HG03354 (cell line): ENCODE measurements around the gene TOX2.

Experiments used
- ATAC-seq: cut with Tn5 transposase; IDR thresholded peaks from one replicate; pipeline ENCODE4 v1.9.1; 2021; ENCODE audit warnings: mild to moderate bottlenecking; ENCODE audit not compliant: unreplicated experiment, poor library complexity, severe bottlenecking

TOX2 gene

DNA sequence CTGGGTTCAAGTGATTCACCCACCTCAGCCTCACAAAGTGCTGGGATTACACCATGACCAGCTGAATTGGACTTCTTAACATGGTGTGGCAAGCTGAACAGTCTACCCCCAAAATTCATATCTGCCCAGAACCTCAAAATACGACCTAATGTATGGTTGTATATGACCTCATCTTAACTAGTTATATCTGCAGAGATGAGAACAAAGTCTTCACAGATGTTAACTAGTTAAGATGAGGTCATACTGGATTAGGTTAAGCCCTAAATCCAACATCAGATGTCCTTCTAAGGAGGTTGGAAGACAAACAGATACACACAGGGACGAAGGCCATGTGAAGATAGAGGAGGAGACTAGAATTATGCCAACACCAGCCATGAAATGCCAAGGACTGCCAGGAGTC lies 169.8 kb downstream of the TOX2 start:
- no peak for ATAC-seq

DNA sequence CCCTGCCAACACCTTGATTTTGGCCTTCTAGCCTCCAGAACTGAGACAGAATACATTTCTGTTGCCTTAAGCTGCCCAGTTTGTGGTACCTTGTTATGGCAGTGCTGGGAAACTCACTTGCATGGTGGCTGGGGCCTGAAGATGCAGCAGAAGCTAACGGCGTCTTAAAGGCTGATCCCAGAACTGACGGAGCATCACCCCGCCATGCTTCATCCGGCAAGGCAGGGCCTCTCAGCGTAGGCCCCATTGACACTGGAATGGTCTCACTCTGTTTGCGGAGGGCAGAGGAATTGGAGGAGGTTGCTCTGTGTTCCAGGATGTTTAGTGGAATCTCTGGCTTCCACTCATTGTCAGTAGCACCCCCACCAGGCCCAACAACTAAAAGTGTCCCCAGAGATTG lies 170.2 kb downstream of the TOX2 start:
- ATAC-seq = no peak

DNA sequence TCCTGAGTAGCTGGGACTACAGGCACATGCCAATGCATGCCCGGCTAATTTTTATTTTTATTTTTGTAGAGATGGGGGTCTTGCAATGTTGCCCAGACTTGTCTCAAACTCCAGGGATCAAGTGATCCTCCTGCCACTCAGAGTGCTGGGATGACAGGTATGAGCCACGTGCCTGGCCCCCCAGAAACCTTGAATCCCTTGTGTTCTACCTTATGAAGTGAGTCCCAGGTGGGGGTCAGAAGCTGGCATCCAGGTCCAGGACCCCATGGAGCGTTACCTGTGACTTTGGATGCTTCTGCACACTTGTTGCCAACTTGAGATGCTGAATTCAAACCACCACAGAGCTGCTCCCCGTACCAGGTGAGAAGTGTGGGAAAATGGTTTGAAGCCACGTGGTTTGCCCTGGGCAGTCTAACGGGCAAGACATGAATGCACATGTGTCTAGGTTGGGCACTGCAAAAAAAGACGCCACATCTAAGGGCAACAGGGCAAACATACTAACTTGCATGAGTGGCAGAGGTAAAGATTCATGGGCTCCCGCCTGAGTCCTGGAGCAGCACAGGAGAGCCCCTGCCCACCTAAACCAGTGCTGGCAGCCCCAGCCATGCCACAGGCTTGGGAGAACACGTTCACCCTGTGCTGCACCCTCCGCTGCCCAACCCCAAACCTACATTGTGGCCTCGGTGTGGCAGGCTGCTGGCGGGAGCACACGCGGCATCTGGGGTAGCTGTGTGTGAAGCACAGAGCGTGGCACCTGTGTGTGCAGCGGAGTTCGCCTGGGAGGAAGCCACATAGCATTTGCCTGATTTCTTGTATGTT lies 171.2 kb downstream of the TOX2 start:
- ATAC-seq = no peak

DNA sequence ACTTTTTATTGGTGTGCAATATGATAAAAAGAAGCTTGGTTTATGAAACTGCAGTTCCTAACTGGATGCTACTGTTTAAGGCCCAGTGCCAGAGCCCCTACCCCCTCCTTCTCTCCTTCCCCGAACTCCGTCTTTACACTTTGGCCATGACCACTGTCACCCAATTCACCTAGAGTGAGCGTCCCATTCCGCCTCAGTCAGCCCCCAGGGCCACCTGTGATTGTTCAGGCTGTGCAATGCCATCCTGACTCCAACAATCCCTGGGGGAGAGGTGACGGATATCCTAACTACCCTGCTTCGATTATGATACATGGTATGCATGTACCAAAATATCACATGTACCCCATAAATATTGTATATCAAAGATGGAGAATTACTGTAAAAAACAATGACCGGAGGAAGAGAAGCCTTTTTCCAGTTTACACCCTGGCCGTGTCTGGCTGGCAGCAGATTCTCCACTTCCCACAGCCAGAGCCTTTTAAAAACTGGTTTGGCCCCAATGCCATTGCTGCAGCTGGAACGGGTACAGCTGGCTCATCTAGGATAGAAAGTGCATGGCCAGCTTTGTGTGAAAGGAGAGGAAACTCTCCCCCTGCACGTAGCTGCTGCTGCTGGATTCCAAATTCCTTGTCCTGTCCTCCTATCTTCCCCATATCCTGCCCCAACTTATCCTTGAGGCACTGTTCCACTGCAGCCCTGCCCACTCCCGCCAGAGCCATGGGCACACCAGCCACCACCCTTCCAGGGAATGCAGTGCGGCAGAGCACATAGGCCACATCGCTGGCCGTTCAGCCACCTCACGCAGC lies 172.6 kb downstream of the TOX2 start:
- ATAC-seq = no peak

DNA sequence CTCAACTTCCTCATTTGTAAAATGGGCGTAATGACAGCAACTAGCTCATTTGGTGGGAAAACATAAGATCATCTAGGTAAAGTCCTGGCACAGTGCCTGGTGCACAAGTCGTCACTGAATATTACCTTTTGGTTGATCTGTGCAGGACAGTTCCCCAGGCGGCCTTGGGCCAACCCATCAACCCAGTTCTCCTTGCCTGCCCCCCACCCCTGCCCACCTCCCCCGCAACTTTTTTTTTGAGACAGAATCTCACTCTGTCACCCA lies 173.1 kb downstream of the TOX2 start:
- no peak for ATAC-seq

DNA sequence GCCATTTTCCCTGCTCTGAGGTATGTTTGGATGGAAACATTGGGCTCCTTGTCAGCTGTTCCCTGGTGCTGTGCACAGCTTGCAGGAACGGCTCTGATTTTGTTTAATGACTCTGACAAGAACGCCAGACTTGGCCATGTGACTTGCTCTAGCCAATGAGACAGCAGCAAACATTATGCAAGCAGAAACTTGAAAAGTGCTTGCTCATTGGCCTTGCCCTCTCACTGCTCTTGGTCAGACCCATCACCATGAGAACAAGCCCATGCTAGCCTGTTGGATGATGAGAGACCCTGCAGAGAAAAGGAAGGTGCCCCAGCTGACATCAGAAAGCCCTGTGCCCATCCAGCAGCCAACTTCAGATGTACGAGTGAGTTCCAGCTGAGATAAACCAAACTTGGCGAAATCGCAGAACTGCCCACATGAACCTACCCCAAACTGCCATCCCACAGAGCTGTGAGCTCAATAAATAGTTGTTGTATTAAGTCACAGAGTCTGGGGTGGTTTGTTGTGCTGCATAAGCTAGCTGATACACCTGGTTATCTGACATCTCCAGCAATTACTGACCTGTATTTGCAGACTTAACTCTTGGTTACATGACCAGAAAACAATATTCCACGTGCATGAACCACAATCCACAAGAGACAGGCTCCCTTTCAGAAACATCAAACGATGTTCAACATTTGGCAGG lies 175.5 kb downstream of the TOX2 start:
- ATAC-seq = no peak

DNA sequence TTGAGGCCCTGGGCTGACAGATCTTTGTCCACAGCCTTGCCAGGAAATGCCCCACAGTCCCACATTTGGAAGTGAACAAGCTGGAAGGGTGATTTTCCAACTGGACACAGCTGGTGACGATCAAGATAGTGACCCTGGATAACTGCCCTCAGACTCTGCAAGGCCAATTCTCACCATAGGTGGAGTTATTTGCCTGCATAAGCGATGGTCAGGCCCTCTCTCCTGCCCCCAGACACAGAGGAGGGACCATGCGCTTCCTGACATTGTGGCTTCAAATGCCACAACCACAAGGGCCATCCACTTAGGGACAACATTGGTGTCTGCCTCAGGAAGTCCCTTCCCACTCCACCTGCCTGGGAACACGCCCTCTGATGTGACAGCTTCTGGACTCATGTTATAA lies 176.4 kb downstream of the TOX2 start:
- no peak for ATAC-seq

DNA sequence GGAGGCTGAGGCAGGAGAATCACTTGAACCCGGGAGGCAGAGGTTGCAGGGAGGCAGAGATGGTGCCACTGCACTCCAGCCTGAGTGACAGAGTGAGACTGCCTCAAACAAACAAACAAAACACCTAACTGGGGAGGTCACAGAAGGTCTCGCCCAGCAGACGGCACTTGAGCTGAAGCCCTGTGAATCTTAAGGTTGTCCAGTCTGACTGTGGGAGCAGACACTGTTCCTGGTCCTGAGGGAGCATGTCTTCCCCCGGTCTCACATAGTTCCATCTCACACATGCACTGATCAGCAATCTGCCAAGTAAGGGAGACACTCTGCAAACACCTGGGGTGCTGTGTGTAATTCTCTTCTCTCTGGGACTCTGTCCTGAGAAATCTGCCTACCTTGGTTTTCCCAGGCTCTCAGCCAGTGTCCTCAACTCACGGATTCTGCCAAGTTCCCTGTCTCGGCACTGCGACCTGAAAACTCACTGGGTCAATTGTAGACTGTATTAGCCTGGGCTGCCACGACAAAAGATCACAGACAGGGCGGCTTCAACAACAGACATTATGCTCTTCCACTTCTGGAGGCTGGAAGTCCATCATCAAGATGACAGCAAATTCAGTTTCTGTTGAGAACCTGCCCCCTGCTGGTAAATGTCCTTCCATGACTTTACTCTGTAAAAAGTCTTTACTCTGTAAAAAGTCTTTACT lies 178.0 kb downstream of the TOX2 start:
- ATAC-seq = no peak

DNA sequence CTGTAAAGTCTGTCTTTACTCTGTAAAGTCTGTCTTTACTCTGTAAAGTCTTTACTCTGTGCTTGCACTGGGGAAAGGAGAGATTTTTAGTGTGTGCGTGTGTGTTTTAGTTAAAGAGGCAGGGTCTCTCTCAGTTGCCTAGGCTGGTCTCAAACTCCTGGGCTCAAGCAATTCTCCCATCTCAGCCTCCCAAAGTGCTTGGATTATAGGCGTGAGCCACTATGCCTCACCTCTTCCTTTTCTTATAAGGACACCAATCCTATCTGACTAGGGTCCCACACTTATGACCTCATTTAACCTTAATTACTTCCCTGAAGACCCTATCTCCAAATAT lies 178.6 kb downstream of the TOX2 start:
- no peak for ATAC-seq

DNA sequence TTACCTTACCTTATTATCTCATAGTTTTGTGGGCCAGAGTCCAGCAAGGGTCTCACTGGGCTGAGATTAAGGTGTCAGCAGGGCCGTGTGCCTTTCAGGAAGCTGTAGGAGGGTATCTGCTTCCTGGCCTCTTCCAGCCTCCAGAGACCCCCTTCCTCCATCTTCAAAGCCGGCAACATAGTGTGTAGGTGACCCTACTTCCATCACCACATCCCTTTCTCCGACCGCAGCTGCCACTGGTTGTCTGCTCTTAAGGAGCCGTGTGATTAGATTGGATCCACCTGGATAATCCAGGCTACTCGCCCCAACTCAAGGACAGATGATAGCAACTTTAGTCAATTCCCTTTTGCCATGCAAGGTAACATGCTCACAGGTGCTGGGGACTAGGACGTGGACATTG lies 181.2 kb downstream of the TOX2 start:
- no peak for ATAC-seq

DNA sequence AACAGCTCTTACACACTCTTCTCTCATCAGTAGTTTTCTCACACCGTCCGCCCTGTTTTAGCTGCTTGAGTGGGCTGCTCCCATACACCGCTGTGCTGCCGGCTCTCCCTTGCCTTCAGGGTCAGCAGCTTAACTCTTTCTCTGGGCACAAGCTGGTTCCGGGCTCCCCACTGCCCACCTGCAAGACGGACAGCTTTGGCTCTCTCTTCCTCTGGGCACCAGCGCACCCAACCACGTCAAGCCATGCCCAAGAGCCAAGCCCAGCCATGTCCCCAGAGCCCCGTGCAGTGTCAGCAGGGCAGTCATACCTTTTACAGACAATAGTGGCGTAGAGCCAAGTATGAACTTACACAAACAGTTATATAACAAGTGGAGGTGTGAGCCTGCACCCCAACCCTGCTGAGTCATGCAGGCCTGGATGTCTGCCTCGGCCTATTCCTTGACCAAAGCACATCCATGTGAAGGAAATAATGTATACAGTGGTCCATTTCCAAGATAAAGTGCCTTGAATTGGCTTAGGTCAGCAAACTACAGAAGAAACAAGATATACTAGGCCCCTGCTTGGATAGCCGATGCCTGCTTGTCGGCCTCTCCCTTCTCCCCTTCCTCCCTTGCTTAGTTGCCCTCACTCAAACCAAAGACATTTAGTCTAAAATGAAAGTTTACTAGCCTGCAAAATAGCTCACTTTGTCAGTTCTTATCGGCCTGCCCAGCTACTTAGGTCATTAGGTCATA lies 183.0 kb downstream of the TOX2 start:
- ATAC-seq = no peak

DNA sequence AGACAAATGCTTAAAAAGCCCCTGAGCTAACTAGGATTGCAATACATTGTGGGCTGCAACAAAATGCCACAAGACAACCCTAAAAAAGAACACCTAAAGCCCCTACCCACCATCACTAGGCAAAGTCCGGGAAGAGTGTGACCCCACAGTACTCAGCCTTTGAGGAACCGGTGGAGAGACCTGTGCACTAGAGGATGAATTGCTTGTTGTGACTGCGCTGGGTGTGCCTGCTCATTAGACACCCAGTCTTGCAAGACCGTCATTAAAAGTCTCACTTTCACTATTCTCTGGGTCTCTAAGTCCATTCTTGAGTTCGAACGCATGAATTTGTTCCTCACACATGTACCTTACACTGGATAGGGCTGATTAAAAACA lies 183.6 kb downstream of the TOX2 start:
- no peak for ATAC-seq

DNA sequence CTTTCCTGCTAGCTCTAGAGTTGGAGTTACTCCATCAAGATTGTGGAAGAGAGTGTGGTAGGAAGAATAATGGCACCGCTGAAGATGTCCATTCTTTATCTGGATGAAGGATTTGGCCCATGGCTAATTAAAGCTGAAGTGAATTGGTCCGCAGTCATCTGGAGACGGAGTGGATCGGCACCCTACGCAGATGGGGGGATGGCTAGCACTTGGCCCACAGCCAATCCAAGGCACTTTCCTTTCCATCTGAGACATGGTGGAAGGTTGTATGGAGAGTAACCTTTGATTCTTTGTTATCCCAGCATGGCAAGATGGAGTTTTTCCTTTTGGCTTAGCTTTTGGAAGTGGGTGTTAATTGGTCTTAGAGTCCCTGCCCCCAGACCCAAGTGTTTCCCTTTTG lies 184.0 kb downstream of the TOX2 start:
- no peak for ATAC-seq

DNA sequence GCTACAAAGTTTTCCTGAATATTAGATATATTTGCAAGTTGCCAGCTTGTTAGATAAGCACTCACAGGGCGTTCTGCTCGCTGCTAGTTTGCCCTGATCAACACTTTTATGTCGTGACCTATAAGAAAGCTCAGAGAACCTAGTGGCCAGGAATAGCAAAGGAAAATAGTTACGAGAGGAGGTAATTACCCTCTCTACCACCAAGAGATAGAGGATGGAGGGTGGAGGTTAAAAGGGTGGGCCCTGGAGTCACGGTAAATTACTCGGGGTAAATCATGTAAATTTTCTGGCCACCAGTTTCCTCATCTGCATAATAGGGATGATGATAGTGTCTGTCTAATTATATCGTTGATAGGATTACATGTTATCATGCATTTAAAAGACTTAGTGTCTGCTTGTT lies 185.2 kb downstream of the TOX2 start:
- ATAC-seq = no peak

DNA sequence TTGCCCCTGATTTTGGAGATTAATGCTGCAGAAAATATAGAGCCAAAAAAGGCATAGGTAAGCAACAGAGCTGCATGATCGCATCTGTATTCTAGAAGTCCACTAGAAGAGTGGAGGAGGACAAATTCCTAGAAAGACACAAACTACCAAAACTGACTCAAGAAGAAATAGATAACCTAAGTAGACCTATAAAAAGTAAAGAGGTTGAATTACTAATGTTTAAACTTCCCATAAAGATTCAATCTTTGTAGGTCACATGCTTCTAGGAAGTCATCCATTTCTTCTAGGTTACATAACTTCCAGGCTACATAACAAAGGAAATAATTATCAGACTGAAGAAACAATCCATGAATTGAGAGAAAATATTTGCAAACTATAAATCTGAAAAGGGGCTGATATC lies 187.9 kb downstream of the TOX2 start:
- no peak for ATAC-seq

DNA sequence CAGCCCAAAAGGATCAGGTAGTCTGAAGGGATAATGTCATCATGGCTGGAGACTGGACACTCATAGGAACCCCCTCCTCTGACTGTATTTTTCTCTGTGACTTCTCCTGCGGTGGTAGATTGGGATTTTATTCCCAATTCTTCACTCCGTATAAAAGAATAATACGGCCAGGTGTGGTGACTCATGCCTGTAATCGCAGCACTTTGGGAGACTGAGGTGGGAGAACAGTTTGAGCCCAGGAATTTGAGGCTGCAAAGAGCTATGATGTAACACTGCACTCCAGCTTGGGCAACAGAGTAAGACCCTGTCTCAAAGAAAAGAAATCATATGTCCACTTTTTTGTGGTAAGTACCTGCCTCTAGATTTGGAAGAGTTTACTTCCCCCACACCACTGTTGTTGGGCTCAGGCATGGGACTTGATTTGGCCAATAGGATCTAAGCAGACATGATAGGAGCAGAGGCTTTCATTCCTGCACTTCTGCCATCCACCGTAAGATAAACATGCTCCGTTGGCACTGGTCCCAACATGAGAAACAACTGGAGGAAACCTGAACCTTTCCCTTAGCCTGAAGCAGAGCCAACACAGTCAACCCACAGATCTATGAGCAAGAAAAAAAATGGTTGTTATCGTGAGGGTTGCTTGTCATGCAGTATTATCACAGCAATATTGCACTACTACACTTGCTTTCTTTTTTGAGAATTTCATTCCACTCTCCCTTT lies 190.3 kb downstream of the TOX2 start:
- no peak for ATAC-seq

DNA sequence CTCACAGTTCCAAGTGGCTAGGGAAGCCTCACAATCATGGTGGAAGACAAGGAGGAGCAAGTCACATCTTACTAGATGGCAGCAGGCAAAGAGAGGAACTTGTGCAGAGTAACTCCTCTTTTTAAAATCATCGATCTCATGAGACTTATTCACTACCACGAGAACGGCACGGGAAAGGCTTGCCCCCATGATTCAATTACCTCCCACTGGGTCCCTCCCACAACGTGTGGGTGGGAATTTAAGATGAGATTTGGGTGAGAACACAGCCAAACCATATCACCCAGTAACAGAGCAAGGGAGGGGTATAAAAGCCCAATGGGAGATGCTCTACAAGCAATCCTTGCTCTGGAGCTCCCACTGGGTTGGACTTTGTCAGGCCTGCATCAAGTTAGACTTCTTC lies 192.0 kb downstream of the TOX2 start:
- ATAC-seq = no peak

DNA sequence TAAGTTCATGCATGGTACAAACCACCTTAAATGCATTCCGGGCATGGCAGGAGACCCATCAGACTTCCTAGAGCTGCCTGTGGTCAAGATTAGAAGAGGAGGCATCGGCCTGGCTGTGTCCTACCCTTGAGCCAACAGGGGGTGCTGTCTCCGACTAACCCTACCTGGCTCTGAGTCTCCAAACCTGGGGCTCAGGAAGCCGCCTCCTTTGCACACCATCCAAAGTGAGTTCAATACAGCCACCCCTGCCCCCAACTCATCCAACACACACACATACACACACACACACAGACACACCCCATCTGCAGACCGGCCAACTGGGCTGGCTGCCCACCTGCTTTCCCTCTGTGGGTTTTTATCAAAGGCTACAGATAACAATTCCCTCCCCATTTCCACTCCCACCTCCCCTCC lies 195.3 kb downstream of the TOX2 start:
- ATAC-seq = no peak

DNA sequence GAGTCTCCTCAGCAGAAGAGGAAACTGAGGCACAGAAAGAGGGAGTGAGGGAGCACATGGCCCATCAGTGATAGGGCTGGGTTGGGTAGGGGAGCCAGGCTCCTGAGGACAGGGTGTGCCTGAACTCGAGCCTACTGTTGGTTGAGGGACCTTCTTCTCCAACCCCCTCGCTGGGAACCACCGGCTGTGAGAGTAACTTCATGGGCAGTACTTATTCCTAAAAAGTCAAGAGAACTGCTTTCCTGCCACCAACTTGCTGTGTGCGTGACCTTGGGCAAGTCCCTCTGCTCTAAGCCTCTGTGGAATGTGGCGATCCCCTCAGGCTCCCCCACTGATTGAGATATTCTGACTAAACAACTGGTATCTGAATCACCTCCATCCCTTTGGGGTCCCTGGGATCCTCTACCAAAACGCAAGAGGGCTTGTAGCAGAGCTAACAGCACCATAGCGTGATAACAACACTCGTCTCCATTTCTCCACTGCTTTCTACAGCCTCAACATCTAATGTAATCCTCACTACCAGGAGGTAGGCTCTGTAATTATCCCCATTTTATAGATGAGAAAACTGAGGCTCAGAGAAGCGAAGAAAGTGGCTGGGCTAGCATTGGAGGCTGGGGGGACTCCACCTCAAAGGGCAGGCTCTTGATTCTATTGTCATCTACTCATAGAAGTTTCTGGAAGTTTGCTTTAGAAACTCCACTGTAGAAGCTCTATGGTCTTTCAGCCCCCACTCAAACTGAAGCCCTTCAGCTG lies 196.3 kb downstream of the TOX2 start:
- no peak for ATAC-seq
